ENCODE data around the gene ZNF672.

ZNF672 gene

GRCh38 chr1:248820041-248820585 lies 17.9 kb upstream of the ZNF672 start:
- H3K27ac ChIP-seq, result no peak overlapping the region
- no peak for TF ChIP-seq CTCF (conservative IDR thresholded peaks at IDR 0.05; ENCODE audit: low read depth, low read length)
- H3K4me3 ChIP-seq (IDR thresholded peaks at IDR 0.05; ENCODE audit: insufficient read depth, low read depth, low read length), result no peak overlapping the region
- no peaks in the 10 kb centered on the region; the same call in 1 of the 2 replicates for H3K36me3 ChIP-seq (ENCODE audit: insufficient read depth)
- peaks cover 14% of the 10 kb centered on the region for H3K79me2 ChIP-seq (ENCODE audit: insufficient read depth, low read depth)
- H2AFZ ChIP-seq (ENCODE audit: low read depth), result no peak overlapping the region
- no peaks in the 10 kb centered on the region for H3K27me3 ChIP-seq (ENCODE audit: insufficient read depth, low read depth)
- H3K4me2 ChIP-seq, result no peak overlapping the region
- no peak overlapping the region for H3K9ac ChIP-seq
- H3K4me1 ChIP-seq (ENCODE audit: low read depth, poor library complexity, severe bottlenecking), result peaks cover 25% of the 10 kb centered on the region
- H4K20me1 ChIP-seq (ENCODE audit: insufficient read depth), result no peaks in the 10 kb centered on the region

- H3K27ac ChIP-seq, result no peak overlapping the region
- H3K79me2 ChIP-seq (ENCODE audit: insufficient read depth, low read depth), result peaks cover 19% of the 10 kb centered on the region
- H3K4me1 ChIP-seq (ENCODE audit: low read depth, poor library complexity, severe bottlenecking), result peaks cover 25% of the 10 kb centered on the region
- no peak overlapping the region for H3K4me3 ChIP-seq (IDR thresholded peaks at IDR 0.05; ENCODE audit: insufficient read depth, low read depth, low read length)
- H3K9ac ChIP-seq, result no peak overlapping the region
- TF ChIP-seq CTCF (conservative IDR thresholded peaks at IDR 0.05; ENCODE audit: low read depth, low read length), result no peak
- H3K27me3 ChIP-seq (ENCODE audit: insufficient read depth, low read depth), result no peaks in the 10 kb centered on the region
- no peaks in the 10 kb centered on the region for H4K20me1 ChIP-seq (ENCODE audit: insufficient read depth)
- no peak overlapping the region for H3K4me2 ChIP-seq
- H3K36me3 ChIP-seq (ENCODE audit: insufficient read depth), result no peaks in the 10 kb centered on the region; the same call in 1 of the 2 replicates
- H2AFZ ChIP-seq (ENCODE audit: low read depth), result no peak overlapping the region
Measured at GRCh38 chr1:248821101-248821500, 16.9 kb upstream of the ZNF672 start.

- H3K36me3 ChIP-seq (ENCODE audit: insufficient read depth), result no peaks in the 10 kb centered on the region; the same call in 1 of the 2 replicates
- H3K9ac ChIP-seq, result no peak overlapping the region
- H3K4me2 ChIP-seq, result no peak overlapping the region
Measured at GRCh38 chr1:248821641-248822040, 16.4 kb upstream of the ZNF672 start.

GRCh38 chr1:248822148-248823032 lies 15.6 kb upstream of the ZNF672 start:
- Histone ChIP-seq H3K4me3 (IDR thresholded peaks at IDR 0.05; ENCODE audit: insufficient read depth, low read depth, low read length) (no peak overlapping the region), H3K27ac (no peak overlapping the region), H3K36me3 (ENCODE audit: insufficient read depth) (no peaks in the 10 kb centered on the region; the same call in 1 of the 2 replicates)

More at GRCh38 chr1:248821641-248822040, 16.4 kb upstream of the ZNF672 start:
- Histone ChIP-seq H4K20me1 (ENCODE audit: insufficient read depth) (no peaks in the 10 kb centered on the region), H2AFZ (ENCODE audit: low read depth) (no peak overlapping the region), H3K27ac (no peak overlapping the region), H3K79me2 (ENCODE audit: insufficient read depth, low read depth) (peaks cover 19% of the 10 kb centered on the region), H3K4me1 (ENCODE audit: low read depth, poor library complexity, severe bottlenecking) (peaks cover 25% of the 10 kb centered on the region), H3K4me3 (IDR thresholded peaks at IDR 0.05; ENCODE audit: insufficient read depth, low read depth, low read length) (no peak overlapping the region), H3K27me3 (ENCODE audit: insufficient read depth, low read depth) (no peaks in the 10 kb centered on the region)
- no peak for TF ChIP-seq CTCF (conservative IDR thresholded peaks at IDR 0.05; ENCODE audit: low read depth, low read length)

More at GRCh38 chr1:248822148-248823032, 15.6 kb upstream of the ZNF672 start:
- no peak overlapping the region for H3K9ac ChIP-seq
- H3K79me2 ChIP-seq (ENCODE audit: insufficient read depth, low read depth), result peaks cover 19% of the 10 kb centered on the region
- H3K27me3 ChIP-seq (ENCODE audit: insufficient read depth, low read depth), result no peaks in the 10 kb centered on the region
- no peak overlapping the region for H2AFZ ChIP-seq (ENCODE audit: low read depth)
- H3K4me2 ChIP-seq, result no peak overlapping the region
- H3K4me1 ChIP-seq (ENCODE audit: low read depth, poor library complexity, severe bottlenecking), result peaks cover 30% of the 10 kb centered on the region
- TF ChIP-seq CTCF (conservative IDR thresholded peaks at IDR 0.05; ENCODE audit: low read depth, low read length), result no peak
- no peaks in the 10 kb centered on the region for H4K20me1 ChIP-seq (ENCODE audit: insufficient read depth)
